AG04449 (cell line): ENCODE measurements around the gene GRIA1.

ENCODE experiments used
- CTCF ChIA-PET: fragments of 350-600 bp; formaldehyde crosslinking; extraction: SDS; loops from one replicate; lab custom pipeline; 2021; ENCODE audit warnings: antibody characterized with exemption; lab: Yijun Ruan, JAX
- POLR2A ChIA-PET: fragments of 400-600, 350-600 bp; formaldehyde crosslinking; extraction: SDS; loops from one replicate; lab custom pipeline; 2020; ENCODE audit warnings: antibody characterized with exemption, inconsistent platforms; lab: Yijun Ruan, JAX
- DNase-seq: peaks from one replicate; pipeline ENCODE4 v3.0.0-alpha.2; 2010; ENCODE audit warnings: low read depth, low spot score
- H3K4me3 ChIP-seq: 2 replicates; pipeline ENCODE4 v1.5.1; 2011; ENCODE audit warnings: low read depth, mild to moderate bottlenecking, control low read depth, low read length
- CTCF ChIP-seq: IDR thresholded peaks from one replicate; pipeline ENCODE4 v1.5.1; 2011; ENCODE audit warnings: mild to moderate bottlenecking, moderate library complexity, low read length, control low read depth, inconsistent platforms; ENCODE audit not compliant: insufficient read depth; ENCODE audit errors: missing control alignments

Gene GRIA1

GRCh38 chr5:153530357-153531143 lies 40.1 kb downstream of the GRIA1 start:
- ChIA-PET POLR2A (no interaction called here), CTCF (interaction anchor here (1.2 kb wide), 2 partner anchors 35 to 58 kb away, joined by 3 read pairs; no protein-coding TSS in a partner anchor)
- TF ChIP-seq CTCF: no peak
- H3K4me3 ChIP-seq: no peak overlapping the region
- DNase-seq: no peak

- CTCF ChIA-PET: interaction anchor here (1.1 kb wide), 1 partner anchor 10 kb away, joined by 3 read pairs; no protein-coding TSS in a partner anchor
- H3K4me3 ChIP-seq: no peak overlapping the region
- POLR2A ChIA-PET: interaction anchor here (0.6 kb wide), 1 partner anchor 30 kb away, joined by 4 read pairs; no protein-coding TSS in a partner anchor
- no peak for DNase-seq
- TF ChIP-seq CTCF: no peak
These were observed 43.1 kb downstream of the GRIA1 start for GRCh38 chr5:153533546-153533945.

GRCh38 chr5:153534102-153534501 lies 43.6 kb downstream of the GRIA1 start:
- no peak for TF ChIP-seq CTCF
- ChIA-PET CTCF (no interaction called here), POLR2A (no interaction called here)
- no peak overlapping the region for H3K4me3 ChIP-seq
- DNase-seq: no peak

GRCh38 chr5:153537207-153537606 lies 46.7 kb downstream of the GRIA1 start:
- POLR2A ChIA-PET: no interaction called here
- DNase-seq: no peak
- no peak for TF ChIP-seq CTCF
- CTCF ChIA-PET: interaction anchor here (0.9 to 1.9 kb wide), 2 partner anchors 11 to 13 kb away, joined by 3 to 6 read pairs; no protein-coding TSS in a partner anchor
- no peak overlapping the region for H3K4me3 ChIP-seq

GRCh38 chr5:153539983-153540382 lies 49.5 kb downstream of the GRIA1 start:
- ChIA-PET POLR2A (interaction anchor here (0.5 kb wide), 1 partner anchor 28 kb away, joined by 4 read pairs; no protein-coding TSS in a partner anchor), CTCF (interaction anchor here (1.1 kb wide), 1 partner anchor 19 kb away, joined by 3 read pairs; no protein-coding TSS in a partner anchor)
- H3K4me3 ChIP-seq: no peak overlapping the region
- DNase-seq: no peak
- no peak for TF ChIP-seq CTCF

- H3K4me3 ChIP-seq: no peak overlapping the region
- ChIA-PET POLR2A (no interaction called here), CTCF (interaction anchor here (0.9 to 1.0 kb wide), 2 partner anchors 18 to 423 kb away, joined by 3 to 4 read pairs; no protein-coding TSS in a partner anchor)
- DNase-seq: no peak
- TF ChIP-seq CTCF: no peak
These were observed 52.1 kb downstream of the GRIA1 start for GRCh38 chr5:153542536-153542935.
